Measurements from ENCODE around the gene PMEPA1. TPM values are rescaled to one million over a fixed set of nuclear protein-coding genes. Genes with fewer than 3 reads are reported as not detected.

The PMEPA1 gene
- total RNA-seq, 1 experiment from 2014 or later = 163 TPM

DNA sequence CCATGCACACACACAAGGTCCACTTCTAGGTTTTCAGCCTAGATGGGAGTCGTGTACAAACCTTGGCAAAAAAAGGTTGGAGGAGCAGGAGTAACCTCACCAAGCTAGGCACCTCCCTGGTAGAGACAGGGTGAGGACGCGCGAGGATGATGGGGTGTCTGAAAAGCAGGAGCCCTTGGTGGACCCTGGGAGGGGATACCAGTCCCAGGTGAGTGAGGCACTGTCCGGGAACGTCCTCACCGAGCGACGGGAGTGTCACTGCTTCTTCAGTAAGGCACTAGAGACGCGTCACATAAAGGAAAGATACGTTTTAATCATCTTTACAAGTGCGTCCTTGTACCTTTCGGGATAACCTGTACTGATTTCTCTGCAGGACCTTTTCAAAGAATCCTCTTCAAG, 60.2 kb downstream of the PMEPA1 start:
- CTCF ChIA-PET = no interaction called here
- Histone ChIP-seq H3K4me1 (replicated peaks; ENCODE audit: insufficient read depth) (no peaks in the 10 kb centered on the region), H3F3A (ENCODE audit: insufficient read depth, low read depth) (peaks cover 78% of the 10 kb centered on the region), H4K20me1 (ENCODE audit: insufficient read depth) (peaks cover 45% of the 10 kb centered on the region), H3K9me3 (ENCODE audit: insufficient read depth, low read depth) (no peaks in the 10 kb centered on the region; the same call in 1 of the 2 replicates), H3K9me2 (ENCODE audit: insufficient read depth) (no peaks in the 10 kb centered on the region), H3K27me3 (ENCODE audit: insufficient read depth, low read depth) (no peaks in the 10 kb centered on the region), H3K4me3 (no peak overlapping the region), H3K27ac (no peak overlapping the region), H3K4me2 (no peak overlapping the region), H3K79me2 (ENCODE audit: low read depth) (0 out of 2 replicates have a peak, but pooled peaks cover 14% of the 10 kb centered on the region), H2AFZ (no peak overlapping the region), H3K36me3 (ENCODE audit: low read depth) (peaks cover 43% of the 10 kb centered on the region; the same call in 1 of the 2 replicates)
- BruUV-seq (replicated peaks) = no TSS peak
- intact Hi-C loops (cut with micrococcal nuclease; ENCODE audit: unreplicated experiment) = no loop called here
- POLR2A ChIA-PET (ENCODE audit: unreplicated experiment) = no interaction called here
- DNase-seq = no peak
- TF ChIP-seq EZH2 (IDR thresholded peaks at IDR 0.05; ENCODE audit: low read depth) = no peak
- TF ChIP-seq, protein P1, sequence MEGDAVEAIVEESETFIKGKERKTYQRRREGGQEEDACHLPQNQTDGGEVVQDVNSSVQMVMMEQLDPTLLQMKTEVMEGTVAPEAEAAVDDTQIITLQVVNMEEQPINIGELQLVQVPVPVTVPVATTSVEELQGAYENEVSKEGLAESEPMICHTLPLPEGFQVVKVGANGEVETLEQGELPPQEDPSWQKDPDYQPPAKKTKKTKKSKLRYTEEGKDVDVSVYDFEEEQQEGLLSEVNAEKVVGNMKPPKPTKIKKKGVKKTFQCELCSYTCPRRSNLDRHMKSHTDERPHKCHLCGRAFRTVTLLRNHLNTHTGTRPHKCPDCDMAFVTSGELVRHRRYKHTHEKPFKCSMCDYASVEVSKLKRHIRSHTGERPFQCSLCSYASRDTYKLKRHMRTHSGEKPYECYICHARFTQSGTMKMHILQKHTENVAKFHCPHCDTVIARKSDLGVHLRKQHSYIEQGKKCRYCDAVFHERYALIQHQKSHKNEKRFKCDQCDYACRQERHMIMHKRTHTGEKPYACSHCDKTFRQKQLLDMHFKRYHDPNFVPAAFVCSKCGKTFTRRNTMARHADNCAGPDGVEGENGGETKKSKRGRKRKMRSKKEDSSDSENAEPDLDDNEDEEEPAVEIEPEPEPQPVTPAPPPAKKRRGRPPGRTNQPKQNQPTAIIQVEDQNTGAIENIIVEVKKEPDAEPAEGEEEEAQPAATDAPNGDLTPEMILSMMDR (conservative IDR thresholded peaks at IDR 0.05) = no peak

DNA sequence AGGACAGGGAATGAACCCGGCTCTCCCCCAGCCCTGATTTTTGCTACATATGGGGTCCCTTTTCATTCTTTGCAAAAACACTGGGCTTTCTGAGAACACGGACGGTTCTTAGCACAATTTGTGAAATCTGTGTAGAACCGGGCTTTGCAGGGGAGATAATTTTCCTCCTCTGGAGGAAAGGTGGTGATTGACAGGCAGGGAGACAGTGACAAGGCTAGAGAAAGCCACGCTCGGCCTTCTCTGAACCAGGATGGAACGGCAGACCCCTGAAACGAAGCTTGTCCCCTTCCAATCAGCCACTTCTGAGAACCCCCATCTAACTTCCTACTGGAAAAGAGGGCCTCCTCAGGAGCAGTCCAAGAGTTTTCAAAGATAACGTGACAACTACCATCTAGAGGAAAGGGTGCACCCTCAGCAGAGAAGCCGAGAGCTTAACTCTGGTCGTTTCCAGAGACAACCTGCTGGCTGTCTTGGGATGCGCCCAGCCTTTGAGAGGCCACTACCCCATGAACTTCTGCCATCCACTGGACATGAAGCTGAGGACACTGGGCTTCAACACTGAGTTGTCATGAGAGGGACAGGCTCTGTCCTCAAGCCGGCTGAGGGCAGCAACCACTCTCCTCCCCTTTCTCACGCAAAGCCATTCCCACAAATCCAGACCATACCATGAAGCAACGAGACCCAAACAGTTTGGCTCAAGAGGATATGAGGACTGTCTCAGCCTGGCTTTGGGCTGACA, 60.8 kb downstream of the PMEPA1 start:
- H3K4me3 ChIP-seq = no peak overlapping the region
- intact Hi-C loops (cut with micrococcal nuclease; ENCODE audit: unreplicated experiment) = no loop called here
- H3F3A ChIP-seq (ENCODE audit: insufficient read depth, low read depth) = peaks cover 72% of the 10 kb centered on the region
- no peak overlapping the region for H2AFZ ChIP-seq
- 0 out of 2 replicates have a peak, but pooled peaks cover 10% of the 10 kb centered on the region for H3K79me2 ChIP-seq (ENCODE audit: low read depth)
- no TSS peak for BruUV-seq (replicated peaks)
- TF ChIP-seq, protein P1 (conservative IDR thresholded peaks at IDR 0.05) = no peak
- TF ChIP-seq EZH2 (IDR thresholded peaks at IDR 0.05; ENCODE audit: low read depth) = no peak
- H3K27me3 ChIP-seq (ENCODE audit: insufficient read depth, low read depth) = no peaks in the 10 kb centered on the region
- no peak for DNase-seq
- POLR2A ChIA-PET (ENCODE audit: unreplicated experiment) = no interaction called here
- no peaks in the 10 kb centered on the region for H3K9me2 ChIP-seq (ENCODE audit: insufficient read depth)
- peaks cover 39% of the 10 kb centered on the region for H4K20me1 ChIP-seq (ENCODE audit: insufficient read depth)
- H3K36me3 ChIP-seq (ENCODE audit: low read depth) = peaks cover 41% of the 10 kb centered on the region; the same call in 1 of the 2 replicates
- H3K27ac ChIP-seq = no peak overlapping the region
- CTCF ChIA-PET = interaction anchor here (1.6 kb wide), 1 partner anchor 27 kb away, joined by 5 read pairs; no protein-coding TSS in a partner anchor
- no peaks in the 10 kb centered on the region; the same call in 1 of the 2 replicates for H3K9me3 ChIP-seq (ENCODE audit: insufficient read depth, low read depth)
- no peaks in the 10 kb centered on the region for H3K4me1 ChIP-seq (replicated peaks; ENCODE audit: insufficient read depth)
- H3K4me2 ChIP-seq = no peak overlapping the region

DNA sequence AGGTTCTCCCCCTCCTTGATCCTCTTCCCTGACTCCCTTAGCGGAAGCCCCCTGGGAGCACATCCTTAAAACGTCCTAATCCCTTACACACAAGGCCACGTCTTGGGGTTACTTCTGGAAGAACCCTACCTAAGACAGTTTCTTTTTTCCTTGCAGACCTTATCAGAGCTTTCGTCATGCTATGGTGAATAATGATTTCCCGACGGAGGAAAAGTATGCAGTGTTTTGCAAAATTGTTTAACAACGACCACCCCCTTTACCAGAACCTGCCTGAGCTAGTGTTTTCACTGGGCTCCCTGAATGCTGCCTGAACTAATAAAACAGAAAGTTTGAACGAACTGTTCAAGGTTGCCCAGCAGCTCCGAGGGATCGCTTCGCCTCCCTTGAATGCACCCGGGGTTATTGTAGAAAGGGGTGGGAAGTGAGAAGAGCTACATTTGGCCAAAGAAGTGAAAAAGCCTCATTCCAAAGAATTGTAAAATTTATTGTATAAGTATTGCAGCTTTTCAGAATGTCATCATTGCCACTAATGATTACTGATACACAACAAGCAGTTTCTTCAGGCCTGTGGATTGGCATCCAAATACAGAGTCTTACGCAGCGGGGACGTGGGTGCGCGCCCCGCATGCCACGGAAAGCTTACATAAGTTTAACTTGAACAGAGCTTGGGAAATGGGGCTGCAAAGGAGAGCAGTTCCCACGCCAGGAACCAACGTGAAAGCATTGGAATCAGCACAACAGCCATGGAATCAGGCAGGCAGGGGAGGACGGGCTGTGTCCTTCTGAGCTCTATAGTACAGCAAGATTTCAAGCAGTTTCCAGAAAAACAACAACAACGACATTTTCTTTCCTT, 61.7 kb downstream of the PMEPA1 start:
- Histone ChIP-seq H3K27me3 (ENCODE audit: insufficient read depth, low read depth) (no peaks in the 10 kb centered on the region), H3K79me2 (ENCODE audit: low read depth) (0 out of 2 replicates have a peak, but pooled peaks cover 2% of the 10 kb centered on the region), H3K4me3 (no peak overlapping the region), H3K9me3 (ENCODE audit: insufficient read depth, low read depth) (no peaks in the 10 kb centered on the region; the same call in 1 of the 2 replicates), H2AFZ (no peak overlapping the region), H4K20me1 (ENCODE audit: insufficient read depth) (peaks cover 30% of the 10 kb centered on the region), H3F3A (ENCODE audit: insufficient read depth, low read depth) (peaks cover 64% of the 10 kb centered on the region), H3K4me2 (no peak overlapping the region), H3K9me2 (ENCODE audit: insufficient read depth) (no peaks in the 10 kb centered on the region), H3K36me3 (ENCODE audit: low read depth) (peaks cover 33% of the 10 kb centered on the region; the same call in 1 of the 2 replicates), H3K27ac (no peak overlapping the region), H3K4me1 (replicated peaks; ENCODE audit: insufficient read depth) (no peaks in the 10 kb centered on the region)
- no TSS peak for BruUV-seq (replicated peaks)
- DNase-seq = no peak
- TF ChIP-seq EZH2 (IDR thresholded peaks at IDR 0.05; ENCODE audit: low read depth) = no peak
- TF ChIP-seq, protein P1 (conservative IDR thresholded peaks at IDR 0.05) = no peak
- ChIA-PET POLR2A (ENCODE audit: unreplicated experiment) (no interaction called here), CTCF (interaction anchor here (1.6 kb wide), 1 partner anchor 26 kb away, joined by 5 read pairs; no protein-coding TSS in a partner anchor)
- intact Hi-C loops (cut with micrococcal nuclease; ENCODE audit: unreplicated experiment) = no loop called here
